ENCODE data around the gene ADARB1. TPM values are rescaled to one million over a fixed set of nuclear protein-coding genes. Genes with fewer than 3 reads are reported as not detected.

Gene ADARB1
- total and polyA plus RNA-seq, 8 donors: 23.8 to 53.4 (median 30.2) TPM

GRCh38 chr21:45072738-45073300 is 1.6 kb upstream of the ADARB1 start:
- ATAC-seq: no peak
- Histone ChIP-seq H3K9me3 (no peaks in the 10 kb centered on the region), H3K27ac (no peak overlapping the region), H3K36me3 (no peaks in the 10 kb centered on the region), H3K4me3 (peak overlapping the region in 1 of 2 donors; percentile 78), H3K4me1 (peaks cover 9 to 28% of the 10 kb centered on the region in 2 donors), H3K27me3 (peaks cover 0 to 19% of the 10 kb centered on the region in 2 donors)
- intact Hi-C loops (cut with DNase I): no loop called here
- no peak for DNase-seq
- TF ChIP-seq CTCF (IDR thresholded peaks at IDR 0.05): no peak

- Histone ChIP-seq H3K4me3 (peak overlapping the region; percentile 75 to 78), H3K4me1 (peaks cover 12 to 34% of the 10 kb centered on the region in 2 donors), H3K27ac (peak overlapping the region in 1 of 2 donors; percentile 86), H3K27me3 (peaks cover 0 to 19% of the 10 kb centered on the region in 2 donors), H3K36me3 (no peaks in the 10 kb centered on the region), H3K9me3 (no peaks in the 10 kb centered on the region)
- ATAC-seq (peak; percentile 35), DNase-seq (peak in 2 of 4 donors; percentile 48 to 82)
- intact Hi-C loops (cut with DNase I): no loop called here
- no peak for TF ChIP-seq CTCF (IDR thresholded peaks at IDR 0.05)
Measured at GRCh38 chr21:45073301-45074047, 906 bp upstream of the ADARB1 start.

GRCh38 chr21:45074818-45075595 is 627 bp downstream of the ADARB1 start:
- DNase-seq (peak in 1 of 4 donors; percentile 84), ATAC-seq (peak; percentile 21)
- intact Hi-C loops (cut with DNase I): no loop called here
- no peak for TF ChIP-seq CTCF (IDR thresholded peaks at IDR 0.05)
- H3K27me3 ChIP-seq: peaks cover 0 to 19% of the 10 kb centered on the region in 2 donors
- peak overlapping the region; percentile 53 to 75 for H3K27ac ChIP-seq
- no peaks in the 10 kb centered on the region for H3K9me3 ChIP-seq
- peak overlapping the region; percentile 72 to 83 for H3K4me3 ChIP-seq
- no peaks in the 10 kb centered on the region for H3K36me3 ChIP-seq
- H3K4me1 ChIP-seq: peaks cover 14 to 50% of the 10 kb centered on the region in 2 donors

- ATAC-seq (no peak), DNase-seq (no peak)
- Histone ChIP-seq H3K9me3 (no peaks in the 10 kb centered on the region), H3K4me3 (peak overlapping the region; percentile 72 to 83), H3K4me1 (peaks cover 14 to 55% of the 10 kb centered on the region in 2 donors), H3K36me3 (no peaks in the 10 kb centered on the region), H3K27me3 (peaks cover 0 to 19% of the 10 kb centered on the region in 2 donors), H3K27ac (peak overlapping the region; percentile 53 to 75)
- intact Hi-C loops (cut with DNase I): no loop called here
- no peak for TF ChIP-seq CTCF (IDR thresholded peaks at IDR 0.05)
Measured at GRCh38 chr21:45075596-45076244, 1.3 kb downstream of the ADARB1 start.

Measured in left lung (tissue), 10 donors.